ENCODE data around the gene PLCXD1. TPM values are rescaled to one million over a fixed set of nuclear protein-coding genes. Genes with fewer than 3 reads are reported as not detected.

PLCXD1 gene
- polyA plus RNA-seq, 3 donors = 2.9 to 28.7 (median 6.7) TPM

- H3K4me3 Mint-ChIP-seq = no peak overlapping the region
- intact Hi-C loops (cut with micrococcal nuclease) = no loop called here
- Histone ChIP-seq H3K4me2 (replicated peaks; ENCODE audit: extremely low read depth, low read length, poor library complexity, severe bottlenecking) (no peak overlapping the region), H3K4me1 (ENCODE audit: control insufficient read depth in 1 of 2, insufficient read depth in 2 of 2, low read length in 2 of 2) (peaks cover 0 to 3% of the 10 kb centered on the region in 2 donors), H3K4me3 (replicated peaks in 1 of 3; ENCODE audit: low read depth in 2 of 3, low read length in 3 of 3) (no peak overlapping the region), H4K20me1 (ENCODE audit: insufficient read depth, low read length) (peaks cover 11% of the 10 kb centered on the region), H3K9ac (ENCODE audit: insufficient read depth, low read length, poor library complexity, severe bottlenecking) (no peak overlapping the region), H3K79me2 (ENCODE audit: insufficient read depth, low read length) (peaks cover 14% of the 10 kb centered on the region), H3K9me3 (replicated peaks in 1 of 2; ENCODE audit: control insufficient read depth in 1 of 2, insufficient read depth in 1 of 2, low read length in 2 of 2) (no peaks in the 10 kb centered on the region), H3K27ac (ENCODE audit: low read depth in 1 of 2, low read length in 2 of 2) (no peak overlapping the region), H2AFZ (ENCODE audit: insufficient read depth, low read depth, low read length, poor library complexity, severe bottlenecking) (no peak overlapping the region), H3K27me3 (ENCODE audit: control insufficient read depth in 2 of 2, insufficient read depth in 2 of 2, low read length in 2 of 2) (no peaks in the 10 kb centered on the region), H3K36me3 (replicated peaks in 1 of 2; ENCODE audit: control insufficient read depth in 1 of 2, insufficient read depth in 2 of 2, low read length in 2 of 2) (peaks cover 62 to 73% of the 10 kb centered on the region in 2 donors)
- H3K36me3 Mint-ChIP-seq = peaks cover 42 to 53% of the 10 kb centered on the region in 2 donors
- peaks cover 0 to 12% (median 3%) of the 10 kb centered on the region in 7 donors for H3K9me3 Mint-ChIP-seq
- TF ChIP-seq CTCF (IDR thresholded peaks at IDR 0.05) = no peak
- H3K27ac Mint-ChIP-seq = peak overlapping the region in 3 of 7 donors; percentile 3 to 65 (median 46)
- H3K27me3 Mint-ChIP-seq (ENCODE audit: low read depth in 3 of 3) = peaks cover 0 to 4% (median 0%) of the 10 kb centered on the region in 3 donors
- H3K4me1 Mint-ChIP-seq = peaks cover 6% of the 10 kb centered on the region
- DNase-seq = no peak
- WGBS (ENCODE audit: insufficient coverage) = 100% methylated on average over 7 of the region's 8 CpGs
Observed at GRCh38 chrX:313546-313945, 32.4 kb downstream of the PLCXD1 start.

GRCh38 chrX:314049-314448 lies 32.9 kb downstream of the PLCXD1 start:
- Histone ChIP-seq H3K79me2 (ENCODE audit: insufficient read depth, low read length) (peaks cover 14% of the 10 kb centered on the region), H3K9me3 (replicated peaks in 1 of 2; ENCODE audit: control insufficient read depth in 1 of 2, insufficient read depth in 1 of 2, low read length in 2 of 2) (no peaks in the 10 kb centered on the region), H3K27me3 (ENCODE audit: control insufficient read depth in 2 of 2, insufficient read depth in 2 of 2, low read length in 2 of 2) (no peaks in the 10 kb centered on the region), H3K36me3 (replicated peaks in 1 of 2; ENCODE audit: control insufficient read depth in 1 of 2, insufficient read depth in 2 of 2, low read length in 2 of 2) (peaks cover 59 to 69% of the 10 kb centered on the region in 2 donors), H4K20me1 (ENCODE audit: insufficient read depth, low read length) (peaks cover 11% of the 10 kb centered on the region), H3K9ac (ENCODE audit: insufficient read depth, low read length, poor library complexity, severe bottlenecking) (no peak overlapping the region), H3K4me1 (ENCODE audit: control insufficient read depth in 1 of 2, insufficient read depth in 2 of 2, low read length in 2 of 2) (peaks cover 0 to 3% of the 10 kb centered on the region in 2 donors), H2AFZ (ENCODE audit: insufficient read depth, low read depth, low read length, poor library complexity, severe bottlenecking) (no peak overlapping the region), H3K27ac (ENCODE audit: low read depth in 1 of 2, low read length in 2 of 2) (no peak overlapping the region), H3K4me2 (replicated peaks; ENCODE audit: extremely low read depth, low read length, poor library complexity, severe bottlenecking) (no peak overlapping the region), H3K4me3 (replicated peaks in 1 of 3; ENCODE audit: low read depth in 2 of 3, low read length in 3 of 3) (no peak overlapping the region)
- intact Hi-C loops (cut with micrococcal nuclease) = no loop called here
- DNase-seq = no peak
- 96% methylated on average over 26 of the region's 34 CpGs for WGBS (ENCODE audit: insufficient coverage)
- no peak for TF ChIP-seq CTCF (IDR thresholded peaks at IDR 0.05)
- peaks cover 41 to 48% of the 10 kb centered on the region in 2 donors for H3K36me3 Mint-ChIP-seq
- peak overlapping the region in 1 of 7 donors; percentile 32 for H3K27ac Mint-ChIP-seq
- H3K9me3 Mint-ChIP-seq = peaks cover 0 to 12% (median 3%) of the 10 kb centered on the region in 7 donors
- peaks cover 0 to 4% (median 0%) of the 10 kb centered on the region in 3 donors for H3K27me3 Mint-ChIP-seq (ENCODE audit: low read depth in 3 of 3)
- peaks cover 6% of the 10 kb centered on the region for H3K4me1 Mint-ChIP-seq
- no peak overlapping the region for H3K4me3 Mint-ChIP-seq

All from CD14-positive monocyte (primary cell).